ENCODE data around the gene MOCS1.
A peak's percentile ranks its signal among the peaks of the same experiment; 100 is the strongest.

Gene MOCS1

DNA sequence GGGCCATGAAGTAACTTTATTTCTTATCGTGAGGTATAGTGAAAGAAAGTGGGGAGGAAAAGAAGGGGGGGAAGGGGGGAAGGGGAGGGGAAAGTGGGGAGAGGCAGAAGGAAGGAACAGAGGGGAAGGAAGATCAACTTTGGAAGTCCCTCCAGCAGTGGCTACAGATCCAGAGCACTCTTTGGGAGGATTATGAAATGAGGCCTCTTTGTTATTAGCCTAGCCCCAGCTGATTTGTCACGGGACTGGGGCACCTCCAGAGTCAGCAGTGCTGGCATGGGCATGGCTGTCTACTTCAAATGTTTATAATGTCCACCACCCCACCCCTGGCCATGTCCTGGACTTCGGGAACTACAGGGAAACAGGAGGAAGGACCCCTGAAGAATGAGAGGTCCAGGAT lies 7.6 kb downstream of the MOCS1 start:
- peak; percentile 14 for DNase-seq (ENCODE audit: low read depth)
- TF ChIP-seq, protein P1, sequence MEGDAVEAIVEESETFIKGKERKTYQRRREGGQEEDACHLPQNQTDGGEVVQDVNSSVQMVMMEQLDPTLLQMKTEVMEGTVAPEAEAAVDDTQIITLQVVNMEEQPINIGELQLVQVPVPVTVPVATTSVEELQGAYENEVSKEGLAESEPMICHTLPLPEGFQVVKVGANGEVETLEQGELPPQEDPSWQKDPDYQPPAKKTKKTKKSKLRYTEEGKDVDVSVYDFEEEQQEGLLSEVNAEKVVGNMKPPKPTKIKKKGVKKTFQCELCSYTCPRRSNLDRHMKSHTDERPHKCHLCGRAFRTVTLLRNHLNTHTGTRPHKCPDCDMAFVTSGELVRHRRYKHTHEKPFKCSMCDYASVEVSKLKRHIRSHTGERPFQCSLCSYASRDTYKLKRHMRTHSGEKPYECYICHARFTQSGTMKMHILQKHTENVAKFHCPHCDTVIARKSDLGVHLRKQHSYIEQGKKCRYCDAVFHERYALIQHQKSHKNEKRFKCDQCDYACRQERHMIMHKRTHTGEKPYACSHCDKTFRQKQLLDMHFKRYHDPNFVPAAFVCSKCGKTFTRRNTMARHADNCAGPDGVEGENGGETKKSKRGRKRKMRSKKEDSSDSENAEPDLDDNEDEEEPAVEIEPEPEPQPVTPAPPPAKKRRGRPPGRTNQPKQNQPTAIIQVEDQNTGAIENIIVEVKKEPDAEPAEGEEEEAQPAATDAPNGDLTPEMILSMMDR (IDR thresholded peaks at IDR 0.05; ENCODE audit: low read length, missing control alignments), result no peak
- no peak overlapping the region for H3K4me3 ChIP-seq (replicated peaks; ENCODE audit: low read depth, low read length)

DNA sequence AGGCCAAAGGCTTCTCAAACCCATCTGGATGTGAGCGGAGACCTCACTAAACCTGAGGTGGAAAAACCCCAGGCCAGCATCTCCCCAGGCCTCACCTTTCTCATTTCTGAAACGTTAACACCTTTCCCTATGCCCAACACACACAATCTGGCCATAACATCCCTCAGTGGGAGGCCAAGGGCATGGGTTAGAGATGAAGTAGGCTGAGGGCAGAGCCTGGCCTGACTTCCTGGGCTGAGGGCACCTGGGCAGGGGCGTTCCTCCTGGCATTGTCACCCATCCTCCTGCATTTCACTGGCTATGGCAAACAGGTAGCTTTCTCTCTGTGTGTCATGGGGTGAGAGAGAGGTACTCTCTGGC lies 8.4 kb downstream of the MOCS1 start:
- H3K4me3 ChIP-seq (replicated peaks; ENCODE audit: low read depth, low read length), result no peak overlapping the region
- TF ChIP-seq, protein P1 (IDR thresholded peaks at IDR 0.05; ENCODE audit: low read length, missing control alignments), result no peak
- no peak for DNase-seq (ENCODE audit: low read depth)

DNA sequence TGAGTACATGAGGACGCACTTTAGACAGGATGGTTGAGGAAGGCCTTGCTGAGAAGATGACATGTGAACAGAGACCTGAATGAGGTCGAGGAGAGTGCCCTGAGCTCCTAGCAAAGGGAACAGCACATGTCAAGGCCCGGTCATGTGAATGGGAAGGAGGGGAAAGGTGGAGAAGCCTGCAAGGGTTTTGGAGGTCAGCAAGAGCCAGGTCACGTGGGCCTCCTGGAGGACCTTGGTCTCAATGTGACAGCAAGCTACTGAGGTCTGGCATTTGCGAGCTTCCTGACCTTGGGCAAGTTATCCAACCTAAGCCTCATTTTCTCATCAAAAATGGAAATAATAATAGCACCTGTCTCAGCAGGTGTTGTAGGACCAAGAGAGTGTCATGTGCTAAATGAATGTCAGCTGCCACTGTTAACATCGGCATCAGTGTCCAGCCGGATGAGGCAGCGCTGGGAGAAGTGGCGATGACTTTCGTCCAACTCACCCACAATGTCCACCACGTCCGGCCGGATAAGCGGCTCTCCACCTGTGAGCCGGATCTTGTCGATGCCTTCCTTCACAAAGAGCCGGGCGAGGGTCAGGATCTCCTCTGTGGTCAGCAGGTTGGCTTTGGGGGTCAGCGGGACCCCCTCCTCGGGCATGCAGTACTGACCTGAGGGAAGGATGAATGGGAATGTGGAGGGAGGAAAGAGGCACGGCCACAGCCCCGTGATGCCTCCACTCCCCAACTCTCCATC lies 8.9 kb downstream of the MOCS1 start:
- no peak overlapping the region for H3K4me3 ChIP-seq (replicated peaks; ENCODE audit: low read depth, low read length)
- no peak for DNase-seq (ENCODE audit: low read depth)
- TF ChIP-seq, protein P1 (IDR thresholded peaks at IDR 0.05; ENCODE audit: low read length, missing control alignments), result no peak

DNA sequence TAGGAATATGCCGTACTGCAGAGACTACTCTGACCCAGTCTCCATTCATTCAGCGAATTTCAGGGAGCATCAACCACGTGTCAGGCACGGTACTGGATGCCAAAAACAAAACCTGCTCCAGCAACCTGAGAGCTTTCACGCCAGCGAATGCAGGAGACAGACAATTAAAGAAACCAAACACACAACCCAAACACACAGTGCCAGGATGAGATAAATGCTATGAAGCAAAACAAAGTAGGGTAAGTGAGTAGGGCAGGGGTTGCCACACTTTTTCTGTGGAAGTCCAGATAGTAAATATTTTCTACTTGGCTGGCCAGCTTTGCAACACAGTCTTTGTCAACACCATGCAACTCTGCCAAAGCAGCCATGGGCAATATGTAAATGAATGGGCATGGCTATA lies 10.0 kb downstream of the MOCS1 start:
- H3K4me3 ChIP-seq (replicated peaks; ENCODE audit: low read depth, low read length), result no peak overlapping the region
- TF ChIP-seq, protein P1 (IDR thresholded peaks at IDR 0.05; ENCODE audit: low read length, missing control alignments), result no peak
- DNase-seq (ENCODE audit: low read depth), result no peak

DNA sequence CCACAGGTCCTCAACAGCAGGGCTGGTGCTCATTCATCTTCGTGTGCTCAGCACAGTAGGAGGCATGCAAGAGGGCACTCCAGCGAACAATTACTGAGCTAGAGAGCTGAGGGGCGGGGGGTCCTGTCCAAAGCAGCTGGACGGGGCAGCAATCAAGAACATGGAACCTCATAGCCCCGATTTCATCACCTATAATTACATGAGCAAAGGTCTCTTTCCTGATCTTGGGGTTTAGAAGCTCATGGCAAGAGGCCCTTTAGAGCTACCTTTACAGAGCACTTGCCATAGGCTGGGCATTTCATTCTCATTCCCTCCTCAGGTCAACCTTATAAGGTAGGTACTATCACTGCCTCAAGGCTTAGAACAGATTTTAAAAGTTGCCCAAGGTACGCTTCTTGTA lies 10.4 kb downstream of the MOCS1 start:
- no peak overlapping the region for H3K4me3 ChIP-seq (replicated peaks; ENCODE audit: low read depth, low read length)
- TF ChIP-seq, protein P1 (IDR thresholded peaks at IDR 0.05; ENCODE audit: low read length, missing control alignments), result no peak
- DNase-seq (ENCODE audit: low read depth), result no peak

DNA sequence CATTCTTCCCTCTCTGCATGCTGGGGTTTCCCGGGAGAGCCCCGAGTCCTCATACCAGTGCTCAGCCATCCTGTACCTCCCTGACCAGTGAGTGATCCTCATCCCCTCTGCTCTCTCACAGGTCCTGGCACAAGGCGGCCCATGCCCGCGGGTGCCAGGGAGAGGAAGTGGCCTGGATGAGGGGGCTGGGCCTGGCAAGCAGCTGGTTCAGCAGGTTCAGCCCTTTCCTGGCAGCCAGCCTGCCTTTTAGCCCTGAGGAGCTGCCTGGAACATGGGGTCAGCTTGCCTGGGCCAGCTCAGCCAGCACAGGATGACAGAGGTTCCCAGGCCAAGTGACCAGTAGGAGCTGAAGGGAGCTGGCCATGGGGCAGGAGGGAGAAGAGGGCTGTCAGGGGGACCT lies 10.9 kb downstream of the MOCS1 start:
- TF ChIP-seq, protein P1 (IDR thresholded peaks at IDR 0.05; ENCODE audit: low read length, missing control alignments), result no peak
- no peak overlapping the region for H3K4me3 ChIP-seq (replicated peaks; ENCODE audit: low read depth, low read length)
- DNase-seq (ENCODE audit: low read depth), result no peak

DNA sequence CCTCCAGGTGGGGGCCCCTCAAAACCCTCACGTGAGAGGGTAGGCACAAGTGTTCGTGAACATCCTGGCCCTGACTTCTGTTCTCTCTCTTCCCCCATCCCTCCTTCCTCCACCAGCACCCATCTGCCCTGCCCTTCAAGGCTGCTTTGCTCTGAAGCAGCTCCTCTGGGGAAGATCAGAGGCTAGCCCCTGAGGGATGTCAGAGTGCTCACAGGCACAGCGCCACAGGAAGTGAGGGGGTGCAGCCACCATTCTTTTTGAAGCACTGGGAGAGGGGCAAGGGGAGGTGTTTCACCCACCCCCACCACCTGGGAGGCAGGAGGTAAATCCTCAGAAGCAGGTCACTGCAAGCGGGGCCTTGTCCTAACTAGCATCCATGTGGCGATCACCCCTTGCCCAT lies 11.4 kb downstream of the MOCS1 start:
- TF ChIP-seq, protein P1 (IDR thresholded peaks at IDR 0.05; ENCODE audit: low read length, missing control alignments), result no peak
- no peak for DNase-seq (ENCODE audit: low read depth)
- H3K4me3 ChIP-seq (replicated peaks; ENCODE audit: low read depth, low read length), result no peak overlapping the region

All from fibroblast of pulmonary artery (primary cell).